ENCODE results near the gene CCL4. TPM values are rescaled to one million over a fixed set of nuclear protein-coding genes. Genes with fewer than 3 reads are reported as not detected.
A peak's percentile ranks its signal among the peaks of the same experiment; 100 is the strongest.

The CCL4 gene
- total and polyA plus RNA-seq, 8 donors: 1.6 to 10.7 (median 8.1) TPM; not detected in 2

DNA sequence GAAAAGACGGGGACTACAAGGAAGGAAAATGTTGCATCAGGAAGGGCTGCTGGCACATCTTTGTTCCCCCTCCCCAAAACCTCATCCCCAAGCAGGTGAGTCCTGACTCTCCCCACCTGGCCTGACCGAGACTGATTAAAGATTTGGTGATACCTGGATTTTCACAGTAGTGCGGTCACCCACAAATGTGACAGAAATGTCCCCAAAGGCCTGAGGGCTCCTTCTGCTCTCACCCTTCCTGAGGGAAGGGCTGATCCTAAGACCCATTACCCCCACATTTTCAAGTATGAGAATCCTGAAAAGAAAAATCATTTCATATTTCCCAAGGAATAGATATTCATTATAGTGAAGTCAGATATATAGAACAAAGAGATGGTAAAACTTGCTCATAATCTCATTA is 44.0 kb downstream of the CCL4 start:
- no peak for DNase-seq
- intact Hi-C loops (cut with DNase I; ENCODE audit: low total_unique reads): loop anchor here (10.0 kb wide), 1 partner anchor 173 kb away; no protein-coding TSS in a partner anchor
- WGBS, 5 donors: 59 to 90% (median 84%) methylated on average over 3 of the region's 3 CpGs
- peaks cover 0 to 12% (median 3%) of the 10 kb centered on the region in 4 donors for H3K4me1 ChIP-seq
- TF ChIP-seq POLR2A (IDR thresholded peaks at IDR 0.05) (no peak), POLR2AphosphoS5 (IDR thresholded peaks at IDR 0.05) (no peak), EP300 (IDR thresholded peaks at IDR 0.05) (no peak)
- TF ChIP-seq, protein P1, sequence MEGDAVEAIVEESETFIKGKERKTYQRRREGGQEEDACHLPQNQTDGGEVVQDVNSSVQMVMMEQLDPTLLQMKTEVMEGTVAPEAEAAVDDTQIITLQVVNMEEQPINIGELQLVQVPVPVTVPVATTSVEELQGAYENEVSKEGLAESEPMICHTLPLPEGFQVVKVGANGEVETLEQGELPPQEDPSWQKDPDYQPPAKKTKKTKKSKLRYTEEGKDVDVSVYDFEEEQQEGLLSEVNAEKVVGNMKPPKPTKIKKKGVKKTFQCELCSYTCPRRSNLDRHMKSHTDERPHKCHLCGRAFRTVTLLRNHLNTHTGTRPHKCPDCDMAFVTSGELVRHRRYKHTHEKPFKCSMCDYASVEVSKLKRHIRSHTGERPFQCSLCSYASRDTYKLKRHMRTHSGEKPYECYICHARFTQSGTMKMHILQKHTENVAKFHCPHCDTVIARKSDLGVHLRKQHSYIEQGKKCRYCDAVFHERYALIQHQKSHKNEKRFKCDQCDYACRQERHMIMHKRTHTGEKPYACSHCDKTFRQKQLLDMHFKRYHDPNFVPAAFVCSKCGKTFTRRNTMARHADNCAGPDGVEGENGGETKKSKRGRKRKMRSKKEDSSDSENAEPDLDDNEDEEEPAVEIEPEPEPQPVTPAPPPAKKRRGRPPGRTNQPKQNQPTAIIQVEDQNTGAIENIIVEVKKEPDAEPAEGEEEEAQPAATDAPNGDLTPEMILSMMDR (IDR thresholded peaks at IDR 0.05): no peak
- no peaks in the 10 kb centered on the region for H3K36me3 ChIP-seq
- no peaks in the 10 kb centered on the region for H3K9me3 ChIP-seq
- H3K4me3 ChIP-seq: no peak overlapping the region
- no peak overlapping the region for H3K27ac ChIP-seq
- H3K27me3 ChIP-seq: peaks cover 0 to 31% (median 5%) of the 10 kb centered on the region in 3 donors

DNA sequence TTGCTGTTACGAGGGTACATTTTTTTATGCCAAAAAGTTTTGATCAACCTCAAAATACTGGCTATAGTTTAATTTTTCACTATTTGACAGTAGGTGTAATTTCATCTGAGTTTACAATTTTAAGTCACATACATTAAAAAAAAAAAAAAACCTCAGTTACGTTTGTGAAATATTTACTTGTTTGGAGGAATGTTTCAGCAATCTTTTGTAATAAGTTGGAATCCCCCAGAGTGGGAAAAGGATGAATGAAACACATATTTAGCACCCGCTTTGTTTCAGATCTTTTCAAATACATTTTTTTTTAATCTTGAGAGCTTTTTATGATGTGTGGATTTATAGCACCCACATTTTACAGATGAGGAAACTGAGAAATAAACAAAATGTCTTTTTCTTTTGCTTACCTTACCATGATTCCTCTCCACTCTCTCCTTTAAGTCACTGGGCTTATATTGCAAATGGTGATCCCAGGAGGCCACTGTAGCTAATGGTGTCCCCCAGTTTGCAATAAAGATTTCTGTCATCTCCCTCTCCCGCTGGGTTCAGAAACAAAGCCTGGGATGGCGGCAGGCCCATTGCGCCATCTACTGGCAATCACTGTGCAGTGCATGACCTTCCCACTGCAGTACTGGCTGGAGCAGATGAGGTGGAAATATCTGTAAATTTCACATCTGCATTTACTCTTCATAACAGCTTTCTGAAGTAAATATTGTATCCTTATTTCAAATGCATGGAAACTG is 45.1 kb downstream of the CCL4 start:
- WGBS, 5 donors: 36 to 43% (median 40%) methylated on average over 6 of the region's 6 CpGs
- no peaks in the 10 kb centered on the region for H3K9me3 ChIP-seq
- DNase-seq: peak; percentile 70 to 86
- no peak overlapping the region for H3K27ac ChIP-seq
- H3K4me3 ChIP-seq: no peak overlapping the region
- intact Hi-C loops (cut with DNase I; ENCODE audit: low total_unique reads): loop anchor here (10.0 kb wide), 1 partner anchor 174 kb away; no protein-coding TSS in a partner anchor
- no peak for TF ChIP-seq POLR2A (IDR thresholded peaks at IDR 0.05)
- TF ChIP-seq, protein P1 (IDR thresholded peaks at IDR 0.05): peak in 6 of 7 experiments; percentile 12 to 98 (median 94)
- peaks cover 0 to 42% (median 5%) of the 10 kb centered on the region in 3 donors for H3K27me3 ChIP-seq
- H3K36me3 ChIP-seq: no peaks in the 10 kb centered on the region
- peaks cover 0 to 12% (median 3%) of the 10 kb centered on the region in 4 donors for H3K4me1 ChIP-seq

DNA sequence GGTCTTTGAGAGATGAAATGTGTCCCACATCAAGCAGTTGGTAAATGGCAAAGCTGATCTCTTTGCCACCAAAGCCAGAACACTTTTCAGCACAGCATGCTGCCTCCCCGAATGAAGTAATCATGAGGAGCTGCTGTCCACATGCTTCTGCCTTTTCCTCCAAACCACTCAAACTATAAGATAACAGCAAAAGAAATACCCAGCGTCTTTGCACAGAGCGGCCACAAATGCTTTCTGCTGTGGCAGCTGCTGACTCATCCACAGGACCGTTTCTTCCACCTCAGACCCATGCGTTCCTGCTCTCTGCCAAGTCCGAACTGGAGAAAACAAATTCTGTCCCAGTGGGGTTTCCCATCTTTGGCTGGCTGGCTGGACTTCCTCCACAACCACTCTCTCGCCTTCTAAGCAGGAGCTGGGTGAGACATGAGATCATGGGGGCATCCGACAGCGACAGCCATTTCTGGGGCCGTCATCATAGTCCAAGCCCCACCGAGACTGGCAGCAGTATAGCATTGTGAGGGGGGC is 45.7 kb downstream of the CCL4 start:
- intact Hi-C loops (cut with DNase I; ENCODE audit: low total_unique reads): loop anchor here (10.0 kb wide), 1 partner anchor 175 kb away; no protein-coding TSS in a partner anchor
- Histone ChIP-seq H3K4me1 (peaks cover 0 to 12% (median 3%) of the 10 kb centered on the region in 4 donors), H3K9me3 (no peaks in the 10 kb centered on the region), H3K27me3 (peaks cover 0 to 48% (median 5%) of the 10 kb centered on the region in 3 donors), H3K27ac (no peak overlapping the region), H3K36me3 (no peaks in the 10 kb centered on the region), H3K4me3 (no peak overlapping the region)
- DNase-seq: no peak
- 60 to 67% (median 64%) methylated on average over 11 of the region's 11 CpGs for WGBS, 5 donors
- TF ChIP-seq, protein P1 (IDR thresholded peaks at IDR 0.05): peak in 1 of 7 experiments; percentile 7
- TF ChIP-seq POLR2AphosphoS5 (IDR thresholded peaks at IDR 0.05): no peak
- TF ChIP-seq POLR2A (IDR thresholded peaks at IDR 0.05): no peak
- TF ChIP-seq EP300 (IDR thresholded peaks at IDR 0.05): no peak

DNA sequence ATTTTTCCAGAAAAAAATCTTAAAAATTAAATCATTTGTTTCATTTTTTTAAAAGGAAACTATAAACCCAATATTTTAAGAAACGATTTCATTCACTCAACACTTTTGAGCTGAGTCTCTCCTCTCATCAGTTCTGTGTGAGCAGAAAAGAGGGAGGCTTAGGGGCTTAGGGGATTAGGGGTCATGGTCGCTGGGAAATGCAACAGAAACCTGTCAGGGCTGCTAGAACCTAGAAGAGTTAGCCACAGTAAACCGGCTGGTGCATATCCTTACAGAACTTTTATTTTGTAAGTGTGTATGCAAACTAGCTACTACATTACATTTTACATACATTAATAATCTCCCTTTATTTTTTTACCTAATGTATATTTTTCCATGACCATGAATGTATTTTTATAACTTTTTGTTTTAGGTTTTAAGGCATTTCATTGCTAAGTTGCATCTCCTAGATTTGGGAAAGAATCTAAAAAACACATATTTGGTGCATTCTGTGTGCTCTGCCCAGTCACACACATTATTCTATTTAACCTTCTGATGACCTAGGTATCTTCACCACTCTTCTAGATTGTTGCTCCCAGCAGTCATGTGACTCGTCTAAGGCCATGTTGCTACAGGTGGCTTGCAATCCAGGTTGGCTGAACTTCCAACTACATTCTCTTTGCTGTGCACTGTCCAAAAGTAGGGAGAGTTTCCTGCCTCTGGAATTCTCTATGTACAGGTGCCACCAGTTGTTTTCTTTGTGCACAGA is 48.4 kb downstream of the CCL4 start:
- intact Hi-C loops (cut with DNase I; ENCODE audit: low total_unique reads): no loop called here
- WGBS, 5 donors: 51 to 58% (median 57%) methylated on average over 4 of the region's 4 CpGs

More for the DNA sequence above, 48.4 kb downstream of the CCL4 start:
- H3K27ac ChIP-seq: no peak overlapping the region
- H3K27me3 ChIP-seq: peaks cover 0 to 60% (median 5%) of the 10 kb centered on the region in 3 donors
- DNase-seq: no peak
- no peaks in the 10 kb centered on the region for H3K36me3 ChIP-seq
- no peaks in the 10 kb centered on the region for H3K9me3 ChIP-seq
- H3K4me3 ChIP-seq: no peak overlapping the region
- TF ChIP-seq EP300 (IDR thresholded peaks at IDR 0.05): no peak
- TF ChIP-seq POLR2A (IDR thresholded peaks at IDR 0.05): no peak
- TF ChIP-seq, protein P1 (IDR thresholded peaks at IDR 0.05): no peak
- no peak for TF ChIP-seq POLR2AphosphoS5 (IDR thresholded peaks at IDR 0.05)
- H3K4me1 ChIP-seq: peaks cover 0 to 12% (median 3%) of the 10 kb centered on the region in 4 donors
